ENCODE measurements around the gene C1GALT1.
"Not testable (repeated sequence)": the region's sequence is repeated elsewhere in the genome, so short reads cannot be mapped to it uniquely, and the experiment has no call there.

Gene C1GALT1

GRCh38 chr7:7190142-7190541, 7.8 kb downstream of the C1GALT1 start:
- no peak for TF ChIP-seq CTCF (conservative IDR thresholded peaks at IDR 0.05)
- no peak for TF ChIP-seq ZFX (IDR thresholded peaks at IDR 0.05)
- no peak overlapping the region for H3K27ac ChIP-seq

GRCh38 chr7:7191137-7191536, 8.8 kb downstream of the C1GALT1 start:
- TF ChIP-seq CTCF (conservative IDR thresholded peaks at IDR 0.05): no peak
- TF ChIP-seq ZFX (IDR thresholded peaks at IDR 0.05): no peak
- no peak overlapping the region for H3K27ac ChIP-seq

GRCh38 chr7:7192798-7193788, 10.7 kb downstream of the C1GALT1 start:
- H3K27ac ChIP-seq: not testable (repeated sequence)

GRCh38 chr7:7199592-7199991, 17.2 kb downstream of the C1GALT1 start:
- H3K27ac ChIP-seq: not testable (repeated sequence)

GRCh38 chr7:7200255-7200654, 17.9 kb downstream of the C1GALT1 start:
- not testable (repeated sequence) for H3K27ac ChIP-seq

- H3K27ac ChIP-seq: peak overlapping the region; percentile 8
- TF ChIP-seq ZFX (IDR thresholded peaks at IDR 0.05) (no peak), CTCF (conservative IDR thresholded peaks at IDR 0.05) (no peak)
Measured at GRCh38 chr7:7201578-7202374, 19.4 kb downstream of the C1GALT1 start.

- H3K27ac ChIP-seq: no peak overlapping the region
- TF ChIP-seq ZFX (IDR thresholded peaks at IDR 0.05) (no peak), CTCF (conservative IDR thresholded peaks at IDR 0.05) (no peak)
Measured at GRCh38 chr7:7202375-7202720, 20.0 kb downstream of the C1GALT1 start.

GRCh38 chr7:7203813-7204575, 21.6 kb downstream of the C1GALT1 start:
- no peak overlapping the region for H3K27ac ChIP-seq
- TF ChIP-seq CTCF (conservative IDR thresholded peaks at IDR 0.05): no peak
- TF ChIP-seq ZFX (IDR thresholded peaks at IDR 0.05): no peak

All from C4-2B (cell line).